A673 (cell line): Measurements from ENCODE around the gene FSCN2.

ENCODE experiments used
- CTCF ChIP-seq: fragments of 300-800, 200-600 bp; sonication (generic); conservative IDR thresholded peaks from 2 replicates; pipeline ENCODE4 v1.5.1; 2017; ENCODE audit warnings: low read depth, mild to moderate bottlenecking, antibody characterized with exemption, low read length, moderate library complexity, mixed read lengths
- EZH2 ChIP-seq: fragments of 200-600 bp; sonication (generic); IDR thresholded peaks from 2 replicates; pipeline ENCODE4 v1.6.1; 2017; ENCODE audit warnings: borderline replicate concordance, low read depth, mild to moderate bottlenecking, mixed read lengths, antibody characterized with exemption, low read length; ENCODE audit not compliant: poor library complexity, severe bottlenecking

DNA sequence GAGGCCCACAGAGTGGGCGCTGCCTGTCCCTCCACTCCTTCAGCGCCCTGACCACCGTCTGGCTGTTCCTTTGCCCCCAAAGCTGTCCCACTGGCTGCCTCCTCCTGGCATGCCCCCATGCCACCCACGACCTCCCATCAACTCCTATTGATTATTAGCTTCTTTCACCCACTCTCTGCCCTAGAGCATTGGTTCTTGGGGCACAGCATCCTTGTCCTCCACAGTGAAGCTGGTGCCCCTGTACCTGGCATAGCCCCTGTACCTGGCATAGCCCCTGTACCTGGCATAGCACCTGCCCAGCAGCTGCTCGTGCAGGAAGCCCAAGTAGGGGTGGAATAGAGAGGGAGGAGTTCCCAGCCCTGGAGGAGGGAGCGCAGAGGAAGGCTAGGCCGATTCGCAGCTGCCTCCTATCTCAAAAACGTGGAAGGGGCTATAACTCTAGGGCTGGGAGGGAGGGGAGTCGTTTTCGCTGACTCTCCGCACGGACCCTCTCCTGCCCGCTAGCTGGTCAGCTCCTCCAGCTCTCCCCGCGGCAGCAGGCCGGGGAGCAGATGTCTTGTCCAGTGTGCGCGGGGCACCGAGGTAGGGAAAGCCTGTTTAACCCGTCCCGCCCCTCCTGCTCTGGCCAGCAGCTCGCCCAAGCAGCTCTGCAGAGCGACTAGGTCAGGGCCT is 9.9 kb upstream of the FSCN2 start:
- no peak for TF ChIP-seq CTCF
- no peak for TF ChIP-seq EZH2
